ENCODE measurements around the gene SNAPC4.

- TF ChIP-seq POLR2AphosphoS5 (IDR thresholded peaks at IDR 0.05; ENCODE audit: low read depth, low read length): no peak
- TF ChIP-seq SIN3A (IDR thresholded peaks at IDR 0.05; ENCODE audit: borderline replicate concordance, insufficient read depth, low read length): no peak
- TF ChIP-seq TAF1 (IDR thresholded peaks at IDR 0.05; ENCODE audit: borderline replicate concordance, insufficient read depth, low read length): no peak
- no peak for TF ChIP-seq REST (IDR thresholded peaks at IDR 0.05; ENCODE audit: insufficient read depth in 1 of 2, low read depth in 2 of 2, low read length in 2 of 2)
These were observed 26.4 kb downstream of the SNAPC4 start, which contains the start of gene CARD9 for GRCh38 chr9:136373300-136374182.
